ENCODE measurements around the gene IRS1.
A peak's percentile ranks its signal among the peaks of the same experiment; 100 is the strongest.

Gene IRS1

GRCh38 chr2:226803410-226803809 lies 3.8 kb upstream of the IRS1 start:
- TF ChIP-seq CTCF (conservative IDR thresholded peaks at IDR 0.05; ENCODE audit: low read length) = no peak
- H3K4me3 ChIP-seq (ENCODE audit: low read length) = no peak overlapping the region
- no peak for DNase-seq (ENCODE audit: low read depth)

GRCh38 chr2:226802573-226802972 lies 3.0 kb upstream of the IRS1 start:
- peak; percentile 87 for TF ChIP-seq CTCF (conservative IDR thresholded peaks at IDR 0.05; ENCODE audit: low read length)
- H3K4me3 ChIP-seq (ENCODE audit: low read length) = no peak overlapping the region

GRCh38 chr2:226800941-226801784 lies 1.5 kb upstream of the IRS1 start:
- no peak for TF ChIP-seq CTCF (conservative IDR thresholded peaks at IDR 0.05; ENCODE audit: low read length)
- peak overlapping the region; percentile 62 for H3K4me3 ChIP-seq (ENCODE audit: low read length)
- DNase-seq (ENCODE audit: low read depth) = peak; percentile 78

More at GRCh38 chr2:226802573-226802972, 3.0 kb upstream of the IRS1 start:
- peak; percentile 89 for DNase-seq (ENCODE audit: low read depth)

GRCh38 chr2:226799976-226800940 lies 638 bp upstream of the IRS1 start:
- DNase-seq (ENCODE audit: low read depth) = peak; percentile 14
- TF ChIP-seq CTCF (conservative IDR thresholded peaks at IDR 0.05; ENCODE audit: low read length) = no peak

GRCh38 chr2:226798422-226799210 lies 1.0 kb downstream of the IRS1 start:
- peak; percentile 22 for TF ChIP-seq CTCF (conservative IDR thresholded peaks at IDR 0.05; ENCODE audit: low read length)
- peak; percentile 50 for DNase-seq (ENCODE audit: low read depth)
- H3K4me3 ChIP-seq (ENCODE audit: low read length) = peak overlapping the region; percentile 86

More at GRCh38 chr2:226799976-226800940, 638 bp upstream of the IRS1 start:
- peak overlapping the region; percentile 62 for H3K4me3 ChIP-seq (ENCODE audit: low read length)

- DNase-seq (ENCODE audit: low read depth) = peak; percentile 43
- TF ChIP-seq CTCF (conservative IDR thresholded peaks at IDR 0.05; ENCODE audit: low read length) = no peak
- peak overlapping the region; percentile 86 for H3K4me3 ChIP-seq (ENCODE audit: low read length)
Measured at GRCh38 chr2:226797989-226798421, 1.6 kb downstream of the IRS1 start.
